H1 (cell line): ENCODE results near the gene KLHL29. TPM values are rescaled to one million over a fixed set of nuclear protein-coding genes. Genes with fewer than 3 reads are reported as not detected.

Experiments
- CTCF ChIA-PET: fragments of 300-600 bp; sonication (Branson Sonifier 250); formaldehyde crosslinking; loops from one replicate; lab custom pipeline; 2021; ENCODE audit not compliant: partially characterized antibody; lab: Charles Lee
- POLR2A ChIA-PET: fragments of 300-600 bp; sonication (Branson Sonifier 250); formaldehyde crosslinking; loops from one replicate; lab custom pipeline; 2021; ENCODE audit warnings: inconsistent platforms; ENCODE audit not compliant: partially characterized antibody; lab: Charles Lee
- DNase-seq, 2 experiments: peaks; one replicate each; pipeline versions ENCODE4 v3.0.0 to v3.0.0-alpha.2; 2010 to 2022; ENCODE audit warnings: low spot score in 2 of 2, low read depth in 1 of 2, mixed read lengths in 1 of 2
- FAIRE-seq: peaks from 2 replicates; lab custom pipeline; 2011; peaks lifted over from hg19 to GRCh38; lab: Jason Lieb, UNC
- H2AFZ ChIP-seq: 2 replicates; pipeline ENCODE4 v1.8.1; 2012; ENCODE audit warnings: low read length, inconsistent platforms
- H2AK5ac ChIP-seq: 2 replicates; pipeline ENCODE4 v1.6.1; 2013; ENCODE audit warnings: low read depth, low read length
- H2BK120ac ChIP-seq: replicated peaks from 2 replicates; pipeline ENCODE3; 2013; ENCODE audit warnings: low read depth, low read length, inconsistent platforms
- H2BK12ac ChIP-seq: 2 replicates; pipeline ENCODE4 v1.6.1; 2013; ENCODE audit warnings: low read depth, low read length
- H2BK15ac ChIP-seq: 2 replicates; pipeline ENCODE4 v1.6.1; 2013; ENCODE audit warnings: low read length
- H2BK20ac ChIP-seq: 2 replicates; pipeline ENCODE4 v1.6.1; 2013; ENCODE audit warnings: low read length
- H2BK5ac ChIP-seq: 2 replicates; pipeline ENCODE4 v1.6.1; 2013; ENCODE audit warnings: low read depth, low read length
- H3K14ac ChIP-seq: 2 replicates; pipeline ENCODE4 v1.6.1; 2013; ENCODE audit warnings: inconsistent platforms; ENCODE audit not compliant: insufficient read length
- H3K18ac ChIP-seq: 2 replicates; pipeline ENCODE4 v1.6.1; 2013; ENCODE audit warnings: low read length; ENCODE audit errors: extremely low read depth
- H3K23ac ChIP-seq: 2 replicates; pipeline ENCODE4 v1.6.1; 2013; ENCODE audit warnings: inconsistent platforms; ENCODE audit not compliant: insufficient read length
- H3K23me2 ChIP-seq: 2 replicates; pipeline ENCODE4 v1.6.1; 2013; ENCODE audit warnings: low read depth, low read length
- H3K27ac ChIP-seq: 2 replicates; pipeline ENCODE4 v1.6.1; 2011; ENCODE audit warnings: low read depth, low read length, inconsistent platforms
- H3K27me3 ChIP-seq, 4 experiments: replicated peaks in 1 of 4; 1 replicate in 1 of 4; 2 replicates in 3 of 4; pipeline versions ENCODE4 v1.6.1 to v1.8.1; 2011 to 2013; ENCODE audit warnings: low read length in 3 of 4, mild to moderate bottlenecking in 3 of 4, inconsistent platforms in 2 of 4, mixed read lengths in 2 of 4, moderate library complexity in 1 of 4; ENCODE audit not compliant: control insufficient read depth in 3 of 4, insufficient read depth in 3 of 4; ENCODE audit errors: extremely low read depth in 1 of 4
- H3K36me3 ChIP-seq, 4 experiments: 2 replicates each; pipeline versions ENCODE4 v1.6.1 to v1.8.1; 2011 to 2013; ENCODE audit warnings: mild to moderate bottlenecking in 4 of 4, low read length in 3 of 4, moderate library complexity in 2 of 4, control low read depth in 1 of 4, inconsistent platforms in 1 of 4; ENCODE audit not compliant: insufficient read depth in 4 of 4, control insufficient read depth in 2 of 4
- H3K4ac ChIP-seq: replicated peaks from 2 replicates; pipeline ENCODE3; 2013; ENCODE audit warnings: low read length, low read depth, mixed read lengths, inconsistent platforms; ENCODE audit not compliant: insufficient read length
- H3K4me1 ChIP-seq, 4 experiments: replicated peaks in 1 of 4; 1 replicate in 1 of 4; 2 replicates in 3 of 4; pipeline versions ENCODE4 v1.6.1 to v1.8.1; 2011 to 2013; ENCODE audit warnings: low read length in 3 of 4, inconsistent platforms in 2 of 4, mixed read lengths in 1 of 4; ENCODE audit not compliant: insufficient read depth in 4 of 4, control insufficient read depth in 3 of 4
- H3K4me2 ChIP-seq, 2 experiments: 2 replicates each; pipeline versions ENCODE4 v1.6.1 to v1.8.1; 2011 to 2013; ENCODE audit warnings: low read depth in 2 of 2, low read length in 2 of 2, control low read depth in 1 of 2, inconsistent platforms in 1 of 2, mild to moderate bottlenecking in 1 of 2; ENCODE audit not compliant: insufficient read depth in 1 of 2
- H3K4me3 ChIP-seq, 4 experiments: fragments of 200-600, 300-600 bp in 1 of 4; sonication (generic), shearing (Covaris generic), sonication (Bioruptor Twin) in 1 of 4; 2 replicates each; pipeline versions ENCODE4 v1.5.1 to v1.8.1; 2011 to 2016; ENCODE audit warnings: low read length in 4 of 4, low read depth in 3 of 4, control low read depth in 2 of 4, inconsistent platforms in 2 of 4, mild to moderate bottlenecking in 2 of 4, mixed read lengths in 1 of 4, moderate library complexity in 1 of 4; ENCODE audit not compliant: insufficient read depth in 2 of 4; ENCODE audit errors: extremely low read depth in 1 of 4
- H3K56ac ChIP-seq: replicated peaks from 2 replicates; pipeline ENCODE3; 2013; ENCODE audit warnings: low read depth, mild to moderate bottlenecking, mixed read lengths, low read length, inconsistent platforms; ENCODE audit not compliant: insufficient read length
- H3K79me1 ChIP-seq: 2 replicates; pipeline ENCODE4 v1.6.1; 2013; ENCODE audit warnings: low read depth, low read length, control low read depth
- H3K79me2 ChIP-seq, 2 experiments: 2 replicates each; pipeline versions ENCODE4 v1.6.1 to v1.8.1; 2012 to 2013; ENCODE audit warnings: low read length in 2 of 2, mild to moderate bottlenecking in 2 of 2, inconsistent platforms in 1 of 2; ENCODE audit not compliant: insufficient read depth in 2 of 2, control insufficient read depth in 1 of 2
- H3K9ac ChIP-seq, 4 experiments: replicated peaks in 1 of 4; 1 replicate in 1 of 4; 2 replicates in 3 of 4; pipeline versions ENCODE4 v1.6.1 to v1.8.1; 2011 to 2013; ENCODE audit warnings: low read depth in 3 of 4, low read length in 3 of 4, control low read depth in 2 of 4, mild to moderate bottlenecking in 2 of 4, moderate library complexity in 2 of 4, inconsistent platforms in 1 of 4; ENCODE audit errors: extremely low read depth in 1 of 4
- H3K9me3 ChIP-seq, 2 experiments: 2 replicates each; pipeline versions ENCODE4 v1.6.1 to v1.8.1; 2012 to 2013; ENCODE audit warnings: mild to moderate bottlenecking in 2 of 2, moderate library complexity in 2 of 2, control low read depth in 1 of 2, inconsistent platforms in 1 of 2, low read depth in 1 of 2, low read length in 1 of 2, mixed read lengths in 1 of 2; ENCODE audit not compliant: insufficient read depth in 2 of 2
- H4K20me1 ChIP-seq, 2 experiments: replicated peaks in 1 of 2; 2 replicates each; pipeline versions ENCODE3 to v1.8.1; 2011 to 2013; ENCODE audit warnings: inconsistent platforms in 2 of 2, low read length in 2 of 2, mild to moderate bottlenecking in 1 of 2; ENCODE audit not compliant: insufficient read depth in 2 of 2, control insufficient read depth in 1 of 2
- H4K5ac ChIP-seq: 2 replicates; pipeline ENCODE4 v1.6.1; 2013; ENCODE audit warnings: low read length, low read depth, mixed read lengths, inconsistent platforms; ENCODE audit not compliant: insufficient read length
- H4K8ac ChIP-seq: 2 replicates; pipeline ENCODE4 v1.8.0; 2013; ENCODE audit warnings: mild to moderate bottlenecking, moderate library complexity, low read length, inconsistent platforms; ENCODE audit not compliant: insufficient read depth; ENCODE audit errors: extremely low read depth
- H4K91ac ChIP-seq: replicated peaks from 2 replicates; pipeline ENCODE3; 2013; ENCODE audit warnings: low read length, mixed read lengths, inconsistent platforms; ENCODE audit not compliant: insufficient read length
- BCL11A ChIP-seq, 2 experiments: IDR thresholded peaks; one replicate each; pipeline ENCODE4 v1.6.1; 2011; ENCODE audit warnings: low read depth in 2 of 2, low read length in 2 of 2, mild to moderate bottlenecking in 2 of 2
- GABPA ChIP-seq: IDR thresholded peaks from 2 replicates; pipeline ENCODE4 v1.6.1; 2011; ENCODE audit warnings: mild to moderate bottlenecking, low read length, moderate library complexity, borderline replicate concordance; ENCODE audit not compliant: insufficient read depth
- HDAC6 ChIP-seq: IDR thresholded peaks from one replicate; pipeline ENCODE4 v1.7.1; 2012; ENCODE audit warnings: low read depth, mild to moderate bottlenecking, inconsistent platforms, low read length, moderate library complexity
- RNF2 ChIP-seq: fragments of 200-900, 300-1000 bp; sonication (generic); IDR thresholded peaks from 2 replicates; pipeline ENCODE4 v1.7.1; 2016; ENCODE audit warnings: borderline replicate concordance, low read depth, mild to moderate bottlenecking, antibody characterized with exemption, low read length; ENCODE audit not compliant: poor library complexity, severe bottlenecking; ENCODE audit errors: missing control alignments
- SUZ12 ChIP-seq: fragments of 200-600 bp; sonication (generic); IDR thresholded peaks from 2 replicates; pipeline ENCODE4 v1.6.1; 2012; ENCODE audit warnings: mild to moderate bottlenecking, inconsistent platforms, low read length, moderate library complexity, mixed read lengths
- ZNF274 ChIP-seq: IDR thresholded peaks from 2 replicates; pipeline ENCODE4 v1.7.0; 2012; ENCODE audit warnings: low read length, borderline replicate concordance; ENCODE audit errors: extremely low read depth
- WGBS, 2 experiments: shearing (Covaris generic) in 1 of 2; methylation state at CpG; one replicate each; pipeline versions ENCODE4 v1.1.6 to v1.1.7; 2013 to 2015; ENCODE audit warnings: low lambda C conversion rate in 2 of 2, mixed read lengths in 2 of 2, inconsistent platforms in 1 of 2, low coverage in 1 of 2, missing lambda C conversion rate in 1 of 2; ENCODE audit not compliant: insufficient replicate concordance in 2 of 2, insufficient coverage in 1 of 2, insufficient read length in 1 of 2; ENCODE audit errors: extremely low coverage in 1 of 2, missing lambda C conversion rate in 1 of 2; 5-methylcytosine and 5-hydroxymethylcytosine counted together
- polyA plus RNA-seq, 7 experiments: library from polyadenylated mRNA; depleted of rRNA in 3 of 7; stranded (reverse) in 5 of 7; unstranded in 2 of 7; fragments of >200 nt in 5 of 7; fragments of 200-250 nt in 2 of 7; gene quantifications; 1 replicate in 5 of 7; 2 replicates in 1 of 7; 4 replicates in 1 of 7; pipeline versions ENCODE4 v1.2.1 to v1.2.3, GENCODE V29; 2011 to 2013; ENCODE audit warnings: missing spikeins in 2 of 7, mixed read lengths in 2 of 7
- total RNA-seq: library from RNA; stranded (reverse); fragmentation: NEBNext Ultra II Directional; extraction: Animal tissue kit (Norgen Biotek cat#: 25700); gene quantifications from 2 replicates; pipeline ENCODE4 v1.2.1, GENCODE V29; 2021

KLHL29 gene
- total and polyA plus RNA-seq, 2 of the 8 experiments (the other 6 are each of a cell fraction or from before 2014, with no cell fraction given), result 1.1 to 4.7 TPM

DNA sequence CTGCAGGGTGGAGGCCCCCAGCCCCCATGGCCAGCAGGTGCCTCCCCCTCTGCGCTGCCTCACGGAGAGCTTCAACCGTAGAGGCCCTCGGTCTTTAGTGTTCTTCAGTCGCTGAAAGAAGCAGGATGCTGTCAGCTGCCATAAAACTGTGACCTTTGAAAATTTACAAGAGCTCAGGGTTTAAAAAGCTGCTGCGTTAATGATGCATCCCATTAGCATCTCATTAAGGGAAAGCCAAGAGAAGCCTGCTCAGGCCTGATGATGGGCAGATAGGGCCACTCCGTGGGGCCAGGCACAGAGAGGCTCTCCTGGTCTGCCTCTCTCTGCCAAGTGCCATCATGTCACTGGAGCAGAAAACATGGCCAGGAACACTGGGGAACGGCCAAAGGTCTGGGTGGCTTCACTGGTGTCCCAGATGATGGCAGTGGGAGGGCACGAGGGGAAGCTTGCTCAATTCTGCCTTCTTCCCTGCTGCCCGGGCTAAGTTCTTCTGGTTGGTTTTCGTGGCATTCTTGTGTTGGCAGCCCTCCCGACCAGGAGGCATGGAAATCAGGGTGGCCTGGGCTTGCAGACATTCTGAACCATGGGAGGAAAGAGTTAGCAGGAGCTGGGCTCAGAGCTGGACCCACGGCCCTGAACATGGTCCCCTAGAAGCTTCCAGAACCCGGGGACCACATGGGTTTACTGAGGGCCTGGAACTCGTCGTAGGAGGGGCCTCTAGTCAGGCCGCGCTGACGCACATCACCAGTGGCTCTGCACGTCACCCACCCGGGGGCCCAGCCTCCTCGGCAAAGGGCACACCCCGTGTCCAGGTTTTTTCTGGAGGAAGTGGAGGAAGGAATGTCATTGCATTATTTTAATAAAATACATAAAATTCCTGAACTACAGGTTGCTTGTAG, 250.7 kb downstream of the KLHL29 start:
- H4K5ac ChIP-seq, result no peak overlapping the region
- DNase-seq (no peak), FAIRE-seq (no peak)
- no peak overlapping the region for H4K91ac ChIP-seq
- no peak overlapping the region for H2BK15ac ChIP-seq
- no peaks in the 10 kb centered on the region for H3K9me3 ChIP-seq
- no peaks in the 10 kb centered on the region for H4K20me1 ChIP-seq
- no peak for TF ChIP-seq SUZ12
- no peak for TF ChIP-seq GABPA
- TF ChIP-seq ZNF274, result no peak
- no peak for TF ChIP-seq HDAC6
- no peak for TF ChIP-seq BCL11A (IDR thresholded peaks at IDR 0.05; ENCODE audit: low read depth in 2 of 2, low read length in 2 of 2)
- no peak for TF ChIP-seq RNF2
- H3K4me1 ChIP-seq, result no peaks in the 10 kb centered on the region; a peak in 1 of 7 replicates
- no peaks in the 10 kb centered on the region for H3K36me3 ChIP-seq
- no peak overlapping the region for H3K4me3 ChIP-seq
- H3K9ac ChIP-seq, result no peak overlapping the region
- CTCF ChIA-PET, result interaction anchor here (0.6 to 11.0 kb wide), 19 partner anchors 10 to 175 kb away, joined by 3 to 148 read pairs (median 3); no protein-coding TSS in a partner anchor
- WGBS, 2 experiments, result 91% methylated on average over 23 of the region's 23 CpGs; no CpG with 5 or more reads in 1 of the 2 experiments
- H3K23ac ChIP-seq, result no peak overlapping the region
- H3K56ac ChIP-seq, result no peak overlapping the region
- H4K8ac ChIP-seq, result no peak overlapping the region
- no peak overlapping the region for H2BK120ac ChIP-seq
- no peak overlapping the region for H3K18ac ChIP-seq
- no peak overlapping the region for H3K27ac ChIP-seq
- no peak overlapping the region for H3K14ac ChIP-seq
- no peaks in the 10 kb centered on the region for H3K79me1 ChIP-seq
- no peak overlapping the region for H3K4ac ChIP-seq
- H3K23me2 ChIP-seq, result no peaks in the 10 kb centered on the region
- H3K79me2 ChIP-seq, result no peaks in the 10 kb centered on the region
- H2AFZ ChIP-seq, result no peak overlapping the region
- H2BK5ac ChIP-seq, result no peak overlapping the region
- H2BK12ac ChIP-seq, result 0 out of 2 replicates have a peak overlapping the region, but pooled peaks have one; percentile 9
- H2AK5ac ChIP-seq, result no peak overlapping the region
- H3K27me3 ChIP-seq, result no peaks in the 10 kb centered on the region
- H3K4me2 ChIP-seq, result no peak overlapping the region
- no peak overlapping the region for H2BK20ac ChIP-seq
- POLR2A ChIA-PET, result interaction anchor here (0.6 to 0.7 kb wide), 2 partner anchors 9 to 28 kb away, joined by 3 read pairs; no protein-coding TSS in a partner anchor
